H1 (cell line): Measurements from ENCODE around the gene DTNB. TPM values are rescaled to one million over a fixed set of nuclear protein-coding genes. Genes with fewer than 3 reads are reported as not detected.

ENCODE experiments used
- CTCF ChIA-PET: fragments of 300-600 bp; sonication (Branson Sonifier 250); formaldehyde crosslinking; loops from one replicate; lab custom pipeline; 2021; ENCODE audit not compliant: partially characterized antibody; lab: Charles Lee
- POLR2A ChIA-PET: fragments of 300-600 bp; sonication (Branson Sonifier 250); formaldehyde crosslinking; loops from one replicate; lab custom pipeline; 2021; ENCODE audit warnings: inconsistent platforms; ENCODE audit not compliant: partially characterized antibody; lab: Charles Lee
- DNase-seq, 2 experiments: peaks; one replicate each; pipeline versions ENCODE4 v3.0.0 to v3.0.0-alpha.2; 2010 to 2022; ENCODE audit warnings: low spot score in 2 of 2, low read depth in 1 of 2, mixed read lengths in 1 of 2
- FAIRE-seq: peaks from 2 replicates; lab custom pipeline; 2011; peaks lifted over from hg19 to GRCh38; lab: Jason Lieb, UNC
- H2AFZ ChIP-seq: 2 replicates; pipeline ENCODE4 v1.8.1; 2012; ENCODE audit warnings: low read length, inconsistent platforms
- H2AK5ac ChIP-seq: 2 replicates; pipeline ENCODE4 v1.6.1; 2013; ENCODE audit warnings: low read depth, low read length
- H2BK120ac ChIP-seq: replicated peaks from 2 replicates; pipeline ENCODE3; 2013; ENCODE audit warnings: low read depth, low read length, inconsistent platforms
- H2BK12ac ChIP-seq: 2 replicates; pipeline ENCODE4 v1.6.1; 2013; ENCODE audit warnings: low read depth, low read length
- H2BK15ac ChIP-seq: 2 replicates; pipeline ENCODE4 v1.6.1; 2013; ENCODE audit warnings: low read length
- H2BK20ac ChIP-seq: 2 replicates; pipeline ENCODE4 v1.6.1; 2013; ENCODE audit warnings: low read length
- H2BK5ac ChIP-seq: 2 replicates; pipeline ENCODE4 v1.6.1; 2013; ENCODE audit warnings: low read depth, low read length
- H3K14ac ChIP-seq: 2 replicates; pipeline ENCODE4 v1.6.1; 2013; ENCODE audit warnings: inconsistent platforms; ENCODE audit not compliant: insufficient read length
- H3K18ac ChIP-seq: 2 replicates; pipeline ENCODE4 v1.6.1; 2013; ENCODE audit warnings: low read length; ENCODE audit errors: extremely low read depth
- H3K23ac ChIP-seq: 2 replicates; pipeline ENCODE4 v1.6.1; 2013; ENCODE audit warnings: inconsistent platforms; ENCODE audit not compliant: insufficient read length
- H3K23me2 ChIP-seq: 2 replicates; pipeline ENCODE4 v1.6.1; 2013; ENCODE audit warnings: low read depth, low read length
- H3K27ac ChIP-seq: 2 replicates; pipeline ENCODE4 v1.6.1; 2011; ENCODE audit warnings: low read depth, low read length, inconsistent platforms
- H3K27me3 ChIP-seq, 4 experiments: replicated peaks in 1 of 4; 1 replicate in 1 of 4; 2 replicates in 3 of 4; pipeline versions ENCODE4 v1.6.1 to v1.8.1; 2011 to 2013; ENCODE audit warnings: low read length in 3 of 4, mild to moderate bottlenecking in 3 of 4, inconsistent platforms in 2 of 4, mixed read lengths in 2 of 4, moderate library complexity in 1 of 4; ENCODE audit not compliant: control insufficient read depth in 3 of 4, insufficient read depth in 3 of 4; ENCODE audit errors: extremely low read depth in 1 of 4
- H3K36me3 ChIP-seq, 4 experiments: 2 replicates each; pipeline versions ENCODE4 v1.6.1 to v1.8.1; 2011 to 2013; ENCODE audit warnings: mild to moderate bottlenecking in 4 of 4, low read length in 3 of 4, moderate library complexity in 2 of 4, control low read depth in 1 of 4, inconsistent platforms in 1 of 4; ENCODE audit not compliant: insufficient read depth in 4 of 4, control insufficient read depth in 2 of 4
- H3K4ac ChIP-seq: replicated peaks from 2 replicates; pipeline ENCODE3; 2013; ENCODE audit warnings: low read length, low read depth, mixed read lengths, inconsistent platforms; ENCODE audit not compliant: insufficient read length
- H3K4me1 ChIP-seq, 4 experiments: replicated peaks in 1 of 4; 1 replicate in 1 of 4; 2 replicates in 3 of 4; pipeline versions ENCODE4 v1.6.1 to v1.8.1; 2011 to 2013; ENCODE audit warnings: low read length in 3 of 4, inconsistent platforms in 2 of 4, mixed read lengths in 1 of 4; ENCODE audit not compliant: insufficient read depth in 4 of 4, control insufficient read depth in 3 of 4
- H3K4me2 ChIP-seq, 2 experiments: 2 replicates each; pipeline versions ENCODE4 v1.6.1 to v1.8.1; 2011 to 2013; ENCODE audit warnings: low read depth in 2 of 2, low read length in 2 of 2, control low read depth in 1 of 2, inconsistent platforms in 1 of 2, mild to moderate bottlenecking in 1 of 2; ENCODE audit not compliant: insufficient read depth in 1 of 2
- H3K4me3 ChIP-seq, 4 experiments: fragments of 200-600, 300-600 bp in 1 of 4; sonication (generic), shearing (Covaris generic), sonication (Bioruptor Twin) in 1 of 4; 2 replicates each; pipeline versions ENCODE4 v1.5.1 to v1.8.1; 2011 to 2016; ENCODE audit warnings: low read length in 4 of 4, low read depth in 3 of 4, control low read depth in 2 of 4, inconsistent platforms in 2 of 4, mild to moderate bottlenecking in 2 of 4, mixed read lengths in 1 of 4, moderate library complexity in 1 of 4; ENCODE audit not compliant: insufficient read depth in 2 of 4; ENCODE audit errors: extremely low read depth in 1 of 4
- H3K56ac ChIP-seq: replicated peaks from 2 replicates; pipeline ENCODE3; 2013; ENCODE audit warnings: low read depth, mild to moderate bottlenecking, mixed read lengths, low read length, inconsistent platforms; ENCODE audit not compliant: insufficient read length
- H3K79me1 ChIP-seq: 2 replicates; pipeline ENCODE4 v1.6.1; 2013; ENCODE audit warnings: low read depth, low read length, control low read depth
- H3K79me2 ChIP-seq, 2 experiments: 2 replicates each; pipeline versions ENCODE4 v1.6.1 to v1.8.1; 2012 to 2013; ENCODE audit warnings: low read length in 2 of 2, mild to moderate bottlenecking in 2 of 2, inconsistent platforms in 1 of 2; ENCODE audit not compliant: insufficient read depth in 2 of 2, control insufficient read depth in 1 of 2
- H3K9ac ChIP-seq, 4 experiments: replicated peaks in 1 of 4; 1 replicate in 1 of 4; 2 replicates in 3 of 4; pipeline versions ENCODE4 v1.6.1 to v1.8.1; 2011 to 2013; ENCODE audit warnings: low read depth in 3 of 4, low read length in 3 of 4, control low read depth in 2 of 4, mild to moderate bottlenecking in 2 of 4, moderate library complexity in 2 of 4, inconsistent platforms in 1 of 4; ENCODE audit errors: extremely low read depth in 1 of 4
- H3K9me3 ChIP-seq, 2 experiments: 2 replicates each; pipeline versions ENCODE4 v1.6.1 to v1.8.1; 2012 to 2013; ENCODE audit warnings: mild to moderate bottlenecking in 2 of 2, moderate library complexity in 2 of 2, control low read depth in 1 of 2, inconsistent platforms in 1 of 2, low read depth in 1 of 2, low read length in 1 of 2, mixed read lengths in 1 of 2; ENCODE audit not compliant: insufficient read depth in 2 of 2
- H4K20me1 ChIP-seq, 2 experiments: replicated peaks in 1 of 2; 2 replicates each; pipeline versions ENCODE3 to v1.8.1; 2011 to 2013; ENCODE audit warnings: inconsistent platforms in 2 of 2, low read length in 2 of 2, mild to moderate bottlenecking in 1 of 2; ENCODE audit not compliant: insufficient read depth in 2 of 2, control insufficient read depth in 1 of 2
- H4K5ac ChIP-seq: 2 replicates; pipeline ENCODE4 v1.6.1; 2013; ENCODE audit warnings: low read length, low read depth, mixed read lengths, inconsistent platforms; ENCODE audit not compliant: insufficient read length
- H4K8ac ChIP-seq: 2 replicates; pipeline ENCODE4 v1.8.0; 2013; ENCODE audit warnings: mild to moderate bottlenecking, moderate library complexity, low read length, inconsistent platforms; ENCODE audit not compliant: insufficient read depth; ENCODE audit errors: extremely low read depth
- H4K91ac ChIP-seq: replicated peaks from 2 replicates; pipeline ENCODE3; 2013; ENCODE audit warnings: low read length, mixed read lengths, inconsistent platforms; ENCODE audit not compliant: insufficient read length
- GTF2F1 ChIP-seq: IDR thresholded peaks from 2 replicates; pipeline ENCODE4 v1.6.1; 2012; ENCODE audit warnings: low read depth, low read length, improper control_type of control experiment, borderline replicate concordance
- WGBS, 2 experiments: shearing (Covaris generic) in 1 of 2; methylation state at CpG; one replicate each; pipeline versions ENCODE4 v1.1.6 to v1.1.7; 2013 to 2015; ENCODE audit warnings: low lambda C conversion rate in 2 of 2, mixed read lengths in 2 of 2, inconsistent platforms in 1 of 2, low coverage in 1 of 2, missing lambda C conversion rate in 1 of 2; ENCODE audit not compliant: insufficient replicate concordance in 2 of 2, insufficient coverage in 1 of 2, insufficient read length in 1 of 2; ENCODE audit errors: extremely low coverage in 1 of 2, missing lambda C conversion rate in 1 of 2; 5-methylcytosine and 5-hydroxymethylcytosine counted together
- polyA plus RNA-seq, 7 experiments: library from polyadenylated mRNA; depleted of rRNA in 3 of 7; stranded (reverse) in 5 of 7; unstranded in 2 of 7; fragments of >200 nt in 5 of 7; fragments of 200-250 nt in 2 of 7; gene quantifications; 1 replicate in 5 of 7; 2 replicates in 1 of 7; 4 replicates in 1 of 7; pipeline versions ENCODE4 v1.2.1 to v1.2.3, GENCODE V29; 2011 to 2013; ENCODE audit warnings: missing spikeins in 2 of 7, mixed read lengths in 2 of 7
- total RNA-seq: library from RNA; stranded (reverse); fragmentation: NEBNext Ultra II Directional; extraction: Animal tissue kit (Norgen Biotek cat#: 25700); gene quantifications from 2 replicates; pipeline ENCODE4 v1.2.1, GENCODE V29; 2021

The DTNB gene
- total and polyA plus RNA-seq, 2 of the 8 experiments (the other 6 are each of a cell fraction or from before 2014, with no cell fraction given) = 39.6 to 49.5 TPM

DNA sequence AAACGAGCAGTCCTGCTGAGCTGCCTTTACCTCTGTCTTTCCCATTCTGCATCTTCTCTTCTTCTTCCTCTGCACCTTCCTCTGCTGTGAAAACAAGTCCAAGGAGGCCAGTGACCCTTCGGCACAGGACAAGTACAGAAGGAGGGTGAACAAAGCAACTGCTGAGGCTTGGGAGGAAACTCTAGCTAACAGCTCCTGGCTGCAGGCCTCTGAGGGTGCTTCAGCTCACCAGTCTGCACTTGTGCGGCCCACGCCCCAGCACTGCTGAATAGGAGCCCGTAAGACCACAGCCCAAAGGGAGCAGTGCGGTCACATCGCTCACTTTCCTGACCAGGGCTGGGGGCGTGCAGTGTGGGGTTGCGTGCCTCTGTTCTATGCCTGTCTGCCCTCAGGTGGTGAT lies 289.6 kb downstream of the DTNB start:
- H2AK5ac ChIP-seq = no peak overlapping the region
- no peak for FAIRE-seq
- peaks cover 0 to 3% (median 0%) of the 10 kb centered on the region in 4 experiments; a peak in 1 of 7 replicates for H3K4me1 ChIP-seq
- H2BK5ac ChIP-seq = no peak overlapping the region
- H2BK120ac ChIP-seq = no peak overlapping the region
- H3K27ac ChIP-seq = no peak overlapping the region
- no peak overlapping the region for H3K14ac ChIP-seq
- no peak overlapping the region for H3K56ac ChIP-seq
- no peaks in the 10 kb centered on the region for H3K79me2 ChIP-seq
- CTCF ChIA-PET = interaction anchor here (1.0 to 6.6 kb wide), 6 partner anchors 7 to 74 kb away, joined by 3 to 39 read pairs (median 4); no protein-coding TSS in a partner anchor
- H4K20me1 ChIP-seq = no peaks in the 10 kb centered on the region
- WGBS, 2 experiments = 88% methylated on average over 9 of the region's 9 CpGs; no CpG with 5 or more reads in 1 of the 2 experiments
- no peak overlapping the region for H2BK15ac ChIP-seq
- TF ChIP-seq GTF2F1 = no peak
- H2AFZ ChIP-seq = no peak overlapping the region
- H3K23me2 ChIP-seq = no peaks in the 10 kb centered on the region
- H4K8ac ChIP-seq = no peak overlapping the region
- H3K9ac ChIP-seq = peak overlapping the region in 1 of 4 experiments; percentile 10; a peak in 1 of 7 replicates
- H3K4me2 ChIP-seq = no peak overlapping the region
- POLR2A ChIA-PET = no interaction called here
- H3K9me3 ChIP-seq = no peaks in the 10 kb centered on the region
- no peak overlapping the region for H3K4ac ChIP-seq
- H2BK12ac ChIP-seq = no peak overlapping the region
- DNase-seq = peak in 1 of 2 experiments; percentile 43
- no peak overlapping the region for H3K4me3 ChIP-seq
- H3K23ac ChIP-seq = no peak overlapping the region
- H3K27me3 ChIP-seq = no peaks in the 10 kb centered on the region; a peak in 1 of 7 replicates
- H3K79me1 ChIP-seq = no peaks in the 10 kb centered on the region
- no peak overlapping the region for H3K18ac ChIP-seq
- H2BK20ac ChIP-seq = no peak overlapping the region
- no peak overlapping the region for H4K5ac ChIP-seq
- no peak overlapping the region for H4K91ac ChIP-seq
- H3K36me3 ChIP-seq = peaks cover 0 to 2% (median 0%) of the 10 kb centered on the region in 4 experiments; a peak in 1 of 8 replicates
